ENCODE measurements around the gene C16orf89. TPM values are rescaled to one million over a fixed set of nuclear protein-coding genes. Genes with fewer than 3 reads are reported as not detected.
A peak's percentile ranks its signal among the peaks of the same experiment; 100 is the strongest.

Gene C16orf89
- polyA plus RNA-seq, 1 donor (not counting 4 experiments of a cell fraction or from before 2014, with no cell fraction given) = not detected

GRCh38 chr16:5072334-5073278 is 6.8 kb upstream of the C16orf89 start:
- peak overlapping the region; percentile 71 to 77 (median 76) for H3K4me3 ChIP-seq (ENCODE audit: control insufficient read depth in 2 of 3, extremely low read depth in 1 of 3, insufficient read depth in 2 of 3, low read depth in 1 of 3, low read length in 3 of 3)
- FAIRE-seq = no peak
- H3K9ac ChIP-seq (ENCODE audit: control insufficient read depth, extremely low read depth, insufficient read depth, low read length) = peak overlapping the region; percentile 78
- peak overlapping the region; percentile 50 for H3K27ac ChIP-seq (ENCODE audit: control insufficient read depth, insufficient read depth, low read length)
- H2AFZ ChIP-seq (ENCODE audit: control insufficient read depth, low read length) = peak overlapping the region; percentile 92
- peaks cover 11% of the 10 kb centered on the region for H3K4me1 ChIP-seq (ENCODE audit: control insufficient read depth, extremely low read depth, insufficient read depth, low read length)
- no peaks in the 10 kb centered on the region for H4K20me1 ChIP-seq (ENCODE audit: control insufficient read depth, extremely low read depth, insufficient read depth, low read length)
- TF ChIP-seq EZH2 (IDR thresholded peaks at IDR 0.05; ENCODE audit: low read length) (no peak), CTCF (optimal IDR thresholded peaks at IDR 0.05 in 1 of 3, IDR thresholded peaks at IDR 0.05 in 1 of 3, conservative IDR thresholded peaks at IDR 0.05 in 1 of 3; ENCODE audit: extremely low read depth in 1 of 3, insufficient read depth in 2 of 3, low read length in 3 of 3) (no peak)
- peaks cover 12% of the 10 kb centered on the region for H3K79me2 ChIP-seq (ENCODE audit: control insufficient read depth, insufficient read depth, low read length)
- peak overlapping the region; percentile 88 for H3K4me2 ChIP-seq (ENCODE audit: control insufficient read depth, extremely low read depth, insufficient read depth, low read depth, low read length)
- no peak for DNase-seq (ENCODE audit: low read depth, low spot score)
- H3K9me1 ChIP-seq (ENCODE audit: control insufficient read depth, extremely low read depth, insufficient read depth, low read length) = no peaks in the 10 kb centered on the region
- no peaks in the 10 kb centered on the region for H3K9me3 ChIP-seq (ENCODE audit: control insufficient read depth, low read depth, low read length)
- H3K36me3 ChIP-seq (ENCODE audit: control insufficient read depth in 2 of 2, extremely low read depth in 1 of 2, insufficient read depth in 2 of 2, low read length in 2 of 2) = peaks cover 11 to 24% of the 10 kb centered on the region in 2 experiments
- no peaks in the 10 kb centered on the region for H3K27me3 ChIP-seq (ENCODE audit: control insufficient read depth, extremely low read depth, insufficient read depth, low read length)
- dilution Hi-C loops (cut with MboI; ENCODE audit: extremely low pct_ligation_motif_present, low sequenced_read_pairs) = no loop called here

- Histone ChIP-seq H3K27ac (ENCODE audit: control insufficient read depth, insufficient read depth, low read length) (peak within 1 kb of the TSS; percentile 50), H3K4me3 (ENCODE audit: control insufficient read depth in 2 of 3, extremely low read depth in 1 of 3, insufficient read depth in 2 of 3, low read depth in 1 of 3, low read length in 3 of 3) (peak within 1 kb of the TSS; percentile 71 to 77 (median 76)), H2AFZ (ENCODE audit: control insufficient read depth, low read length) (peak within 1 kb of the TSS; percentile 92), H3K9me3 (ENCODE audit: control insufficient read depth, low read depth, low read length) (no peaks in the 10 kb centered on the region), H3K79me2 (ENCODE audit: control insufficient read depth, insufficient read depth, low read length) (peaks cover 12% of the 10 kb centered on the region), H4K20me1 (ENCODE audit: control insufficient read depth, extremely low read depth, insufficient read depth, low read length) (no peaks in the 10 kb centered on the region), H3K4me1 (ENCODE audit: control insufficient read depth, extremely low read depth, insufficient read depth, low read length) (peaks cover 11% of the 10 kb centered on the region), H3K9me1 (ENCODE audit: control insufficient read depth, extremely low read depth, insufficient read depth, low read length) (no peaks in the 10 kb centered on the region), H3K36me3 (ENCODE audit: control insufficient read depth in 2 of 2, extremely low read depth in 1 of 2, insufficient read depth in 2 of 2, low read length in 2 of 2) (peaks cover 11 to 19% of the 10 kb centered on the region in 2 experiments), H3K9ac (ENCODE audit: control insufficient read depth, extremely low read depth, insufficient read depth, low read length) (peak within 1 kb of the TSS; percentile 78), H3K4me2 (ENCODE audit: control insufficient read depth, extremely low read depth, insufficient read depth, low read depth, low read length) (peak within 1 kb of the TSS; percentile 88), H3K27me3 (ENCODE audit: control insufficient read depth, extremely low read depth, insufficient read depth, low read length) (no peaks in the 10 kb centered on the region)
- FAIRE-seq (peak; percentile 23), DNase-seq (ENCODE audit: low read depth, low spot score) (peak; percentile 41)
- dilution Hi-C loops (cut with MboI; ENCODE audit: extremely low pct_ligation_motif_present, low sequenced_read_pairs) = no loop called here
- TF ChIP-seq EZH2 (IDR thresholded peaks at IDR 0.05; ENCODE audit: low read length) (no peak), CTCF (optimal IDR thresholded peaks at IDR 0.05 in 1 of 3, IDR thresholded peaks at IDR 0.05 in 1 of 3, conservative IDR thresholded peaks at IDR 0.05 in 1 of 3; ENCODE audit: extremely low read depth in 1 of 3, insufficient read depth in 2 of 3, low read length in 3 of 3) (no peak)
Observed at GRCh38 chr16:5071681-5072333, 6.1 kb upstream of the C16orf89 start, which contains the start of gene ALG1. TSS of gene ALG1 (plus strand) at chr16:5071843. CDS start at chr16:5071850, 7 bp downstream.
